NCI-H82 (cell line): ENCODE data around the gene PFKP.

Source experiments
- DNase-seq: peaks from one replicate; lab custom pipeline; 2025; lab: John Stamatoyannopoulos, UW

Gene PFKP

DNA sequence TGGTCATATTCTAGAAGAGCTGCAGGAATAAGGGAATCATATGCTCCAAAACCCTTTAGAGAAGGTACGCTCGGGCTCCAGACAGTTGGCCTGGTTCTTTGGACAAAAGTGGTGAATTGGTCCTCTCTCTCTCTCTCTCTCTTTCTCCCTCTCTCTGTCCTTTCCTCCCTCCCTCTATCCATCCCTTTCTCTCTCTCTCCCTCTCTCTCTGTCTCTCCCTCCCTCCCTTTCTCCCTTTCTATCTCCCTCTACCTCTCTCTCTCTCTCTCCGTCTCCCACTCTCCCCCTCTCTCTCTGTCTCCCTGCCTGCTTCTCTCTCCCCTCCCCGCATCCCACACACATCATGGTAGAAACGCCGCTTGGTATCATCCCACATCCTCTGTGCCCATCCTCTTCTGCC, 19.8 kb upstream of the PFKP start:
- DNase-seq: no peak

DNA sequence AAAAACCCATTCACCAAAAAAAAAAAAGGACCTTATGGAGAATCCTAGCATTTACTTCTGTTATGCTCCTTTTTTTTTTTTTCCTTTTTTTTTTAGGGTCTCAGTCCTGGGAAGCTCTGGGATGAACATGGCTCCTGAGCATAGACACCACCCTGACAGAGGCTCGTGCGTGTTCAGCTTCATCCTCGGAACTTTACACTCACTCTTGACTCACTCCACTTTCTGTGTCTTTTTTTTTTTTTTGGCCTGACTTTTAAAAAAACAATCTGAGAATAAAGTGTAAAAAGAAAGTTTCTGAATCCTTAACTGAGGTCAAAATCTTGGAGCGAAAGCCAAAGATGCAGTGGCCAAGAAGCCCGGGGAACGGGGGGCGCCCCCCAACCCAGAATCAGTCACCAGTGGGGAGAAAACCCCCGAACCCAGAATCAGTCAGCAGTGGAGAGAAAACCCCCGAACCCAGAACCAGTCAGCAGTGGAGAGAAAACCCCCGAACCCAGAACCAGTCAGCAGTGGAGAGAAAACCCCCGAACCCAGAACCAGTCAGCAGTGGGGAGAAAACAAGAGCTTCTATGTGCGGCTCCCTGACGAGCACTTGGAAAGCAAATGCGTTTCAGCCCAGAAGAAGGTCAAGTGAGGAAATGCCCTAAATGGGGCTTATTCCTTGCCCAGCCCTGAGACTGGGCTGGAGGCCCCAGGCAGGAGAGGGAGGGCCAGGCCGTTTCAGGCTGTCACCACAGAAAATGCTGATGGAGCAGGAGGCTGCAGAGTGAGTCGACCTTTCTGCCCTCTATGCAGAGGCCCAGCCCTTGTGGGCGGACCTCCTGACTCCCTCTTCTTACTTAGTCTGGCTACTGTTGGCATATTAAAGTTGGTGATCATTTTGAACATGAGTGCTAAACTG, 19.0 kb upstream of the PFKP start:
- DNase-seq: no peak

DNA sequence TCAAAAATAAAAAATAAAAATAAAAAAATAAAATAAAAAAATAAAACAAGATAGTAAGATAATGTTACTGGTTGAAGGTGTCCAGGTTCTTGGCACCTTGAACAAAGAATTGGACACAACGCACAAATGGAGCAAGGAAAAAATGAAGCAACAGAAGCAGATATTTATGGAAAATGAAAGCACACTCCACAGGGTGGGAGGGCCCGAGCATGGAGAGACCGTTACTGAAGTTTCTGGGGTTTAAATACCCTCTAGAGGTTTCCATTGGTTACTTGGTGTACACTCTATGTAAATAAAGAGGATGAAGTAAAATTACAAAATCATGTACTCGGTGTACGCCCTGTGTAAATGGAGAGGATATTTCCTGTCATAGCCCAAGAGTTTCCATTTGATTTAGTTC, 15.7 kb upstream of the PFKP start:
- no peak for DNase-seq

DNA sequence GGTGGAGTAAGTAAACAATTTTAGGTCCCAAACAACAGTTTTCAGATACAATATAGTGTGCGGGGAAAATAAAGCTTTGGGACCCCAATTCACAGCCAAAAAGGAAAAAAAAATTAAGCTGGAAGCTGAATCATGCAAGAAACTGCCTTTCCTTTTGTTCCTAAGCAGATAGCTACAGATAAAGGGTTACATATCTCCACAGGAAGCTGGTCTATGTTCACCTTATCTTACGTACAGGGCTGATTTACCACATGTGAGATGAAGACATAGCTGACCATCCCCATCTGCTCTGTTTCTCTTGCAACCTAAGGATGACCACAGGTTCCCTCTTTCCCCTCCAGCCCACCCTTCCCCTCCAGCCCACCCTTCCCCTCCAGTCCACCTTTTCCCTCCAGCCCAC, 14.2 kb upstream of the PFKP start:
- DNase-seq: no peak

DNA sequence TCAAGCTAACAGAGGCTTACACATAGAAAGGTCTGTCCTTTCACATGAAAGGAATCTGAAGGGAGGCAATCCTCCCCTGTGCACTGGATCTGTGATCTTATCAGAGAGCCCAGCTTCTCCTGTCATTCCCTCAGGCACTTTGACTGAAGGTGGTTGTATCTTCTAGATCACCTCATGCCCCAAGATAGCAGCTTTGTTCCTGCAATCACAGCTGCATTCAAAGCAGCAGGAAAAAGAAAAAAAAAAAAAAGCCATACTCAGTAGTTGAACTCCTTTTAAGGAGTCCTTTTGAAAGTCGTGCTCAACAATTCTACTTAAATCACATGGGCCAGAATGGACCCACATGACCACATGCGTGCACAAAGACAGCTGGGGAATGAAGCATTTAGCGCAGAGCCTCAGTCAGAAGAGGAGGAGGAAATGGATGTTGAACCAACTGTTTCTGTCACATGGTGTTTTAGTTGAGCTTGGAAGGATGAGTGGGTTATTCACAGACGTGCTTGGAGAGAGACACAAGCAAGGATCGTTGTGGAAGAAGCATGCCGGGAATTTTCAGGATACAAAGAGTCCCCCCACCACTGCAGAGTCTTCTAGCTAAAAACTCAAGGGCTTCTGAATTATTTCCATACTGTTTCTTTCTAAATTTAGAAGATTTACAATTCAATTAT, 13.0 kb upstream of the PFKP start:
- no peak for DNase-seq

- DNase-seq: no peak
Observed at GRCh38 chr10:3054851-3055199, 12.5 kb upstream of the PFKP start.

- DNase-seq: no peak
Observed at GRCh38 chr10:3056280-3057037, 10.9 kb upstream of the PFKP start.

DNA sequence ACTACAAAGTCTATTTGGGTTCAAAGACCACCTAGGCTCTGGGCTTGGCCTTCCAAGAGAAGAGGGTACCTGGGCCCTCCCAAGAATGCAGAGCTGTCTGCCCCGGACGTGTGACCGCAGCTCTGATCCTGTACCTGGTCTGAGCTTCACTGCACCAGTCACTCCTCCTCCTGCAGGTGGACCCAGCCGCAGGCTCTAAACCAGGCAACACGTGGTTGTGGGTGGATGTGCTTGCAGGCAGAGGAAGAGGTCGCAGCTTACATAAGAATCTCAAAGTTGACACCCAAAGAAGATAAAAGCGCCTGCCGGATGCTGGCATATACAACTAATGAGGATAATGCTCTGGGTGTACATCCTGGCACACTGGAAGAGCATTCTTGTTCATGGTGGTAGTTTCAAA, 9.4 kb upstream of the PFKP start:
- no peak for DNase-seq

DNA sequence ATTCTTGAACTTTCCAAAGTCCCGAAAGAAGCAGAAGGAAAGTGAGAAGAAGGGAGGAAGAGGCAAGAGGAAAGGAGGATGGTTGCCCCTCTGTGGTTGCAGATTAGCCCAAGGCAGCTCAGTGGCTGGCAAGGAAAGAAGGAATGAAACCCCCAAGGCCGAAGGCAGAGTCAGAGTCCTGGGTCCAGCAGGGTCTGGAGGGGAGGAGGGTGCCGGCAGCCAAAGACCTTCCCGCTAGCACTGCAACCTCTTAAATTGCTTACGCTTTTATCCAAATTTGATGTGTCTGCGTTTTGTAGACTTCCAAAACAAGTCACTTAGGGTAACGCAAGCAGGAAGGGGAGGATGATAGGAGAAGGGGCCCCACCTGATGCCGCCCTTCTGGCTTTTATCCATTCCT, 7.4 kb upstream of the PFKP start:
- no peak for DNase-seq

DNA sequence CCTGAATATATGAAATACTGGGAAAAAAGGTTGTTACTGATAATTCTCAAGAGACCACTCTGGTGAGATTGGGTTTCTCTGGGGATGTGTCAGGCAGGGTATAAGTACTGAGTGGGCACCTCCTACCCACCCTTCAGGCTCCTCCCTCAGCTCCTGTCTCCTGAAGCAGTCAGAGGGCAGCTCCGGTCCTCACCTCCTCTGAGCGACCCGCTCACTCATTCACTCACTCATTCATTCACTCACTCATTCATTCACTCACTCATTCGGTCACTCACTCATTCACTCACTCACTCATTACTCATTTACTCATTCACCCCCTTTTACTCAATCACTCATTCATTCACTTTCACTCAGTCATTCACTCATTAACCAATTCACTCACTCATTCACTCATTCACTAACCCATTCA, 6.9 kb upstream of the PFKP start:
- DNase-seq: peak; percentile 19

DNA sequence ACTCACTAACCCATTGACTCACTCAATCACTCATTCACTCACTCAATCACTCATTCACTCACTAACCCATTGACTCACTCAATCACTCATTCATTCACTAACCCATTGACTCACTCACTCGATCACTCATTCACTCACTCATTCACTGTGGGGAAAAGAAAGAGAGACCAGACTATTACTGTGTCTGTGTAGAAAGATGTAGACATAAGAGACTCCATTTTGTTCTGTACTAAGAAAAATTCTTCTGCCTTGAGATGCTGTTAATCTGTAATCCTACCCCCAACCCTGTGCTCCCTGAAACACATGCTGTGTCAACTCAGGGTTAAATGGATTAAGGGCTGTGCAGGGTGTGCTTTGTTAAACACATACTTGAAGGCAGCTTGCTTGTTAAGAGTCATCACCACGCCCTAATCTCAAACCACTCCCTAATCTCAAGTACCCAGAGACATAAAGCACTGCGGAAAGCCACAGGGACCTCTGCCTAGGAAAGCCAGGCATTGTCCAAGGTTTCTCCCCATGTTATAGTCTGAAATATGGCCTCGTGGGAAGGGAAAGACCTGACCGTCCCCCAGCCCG, 5.9 kb upstream of the PFKP start:
- DNase-seq: peak; percentile 90

DNA sequence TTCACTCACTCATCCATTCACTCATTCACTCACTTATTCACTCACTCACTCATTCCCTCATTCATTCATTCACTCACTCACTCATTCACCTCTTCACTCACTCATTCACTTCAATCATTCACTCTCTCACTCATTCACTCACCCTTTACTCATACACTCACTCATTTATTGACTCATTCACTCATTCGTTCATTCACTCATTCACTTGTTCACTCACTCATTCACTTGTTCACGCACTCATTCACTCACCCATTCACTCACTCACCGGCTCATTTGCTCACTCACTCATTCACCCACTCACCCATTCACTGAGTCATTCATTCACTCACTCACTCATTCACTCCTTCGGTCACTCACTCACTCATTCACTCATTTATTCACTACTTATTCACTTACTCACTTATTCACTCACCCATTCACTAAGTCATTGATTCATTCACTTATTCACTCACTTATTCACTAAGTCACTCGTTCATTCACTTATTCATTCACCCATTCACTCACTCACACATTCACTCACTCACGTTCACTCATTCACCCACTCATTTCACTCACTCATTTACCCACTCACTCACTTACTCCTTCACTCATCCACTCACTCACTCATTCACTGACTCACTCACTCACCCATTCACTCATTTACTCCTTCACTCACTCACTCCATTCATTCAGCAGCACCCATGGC, 4.7 kb upstream of the PFKP start:
- DNase-seq: no peak

DNA sequence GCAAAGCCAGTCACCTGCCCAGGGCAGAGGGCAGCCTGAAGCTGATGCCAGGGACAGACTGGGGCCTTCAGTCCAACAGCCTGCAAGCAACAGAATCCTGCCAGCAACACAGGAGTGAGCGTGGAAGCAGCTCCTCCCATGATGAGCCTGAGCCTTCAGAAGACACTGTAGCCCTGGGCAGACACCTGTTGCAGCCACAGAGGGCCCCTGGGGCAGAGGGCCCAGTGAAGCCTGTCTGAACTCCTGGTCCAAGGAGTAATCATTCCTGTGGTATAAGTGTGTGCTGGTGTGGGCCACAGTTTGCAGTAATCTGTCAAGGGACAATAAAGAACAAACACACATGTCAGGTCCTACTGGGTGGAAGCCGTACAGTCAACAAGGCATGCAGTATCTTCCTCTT, 2.9 kb upstream of the PFKP start:
- no peak for DNase-seq

DNA sequence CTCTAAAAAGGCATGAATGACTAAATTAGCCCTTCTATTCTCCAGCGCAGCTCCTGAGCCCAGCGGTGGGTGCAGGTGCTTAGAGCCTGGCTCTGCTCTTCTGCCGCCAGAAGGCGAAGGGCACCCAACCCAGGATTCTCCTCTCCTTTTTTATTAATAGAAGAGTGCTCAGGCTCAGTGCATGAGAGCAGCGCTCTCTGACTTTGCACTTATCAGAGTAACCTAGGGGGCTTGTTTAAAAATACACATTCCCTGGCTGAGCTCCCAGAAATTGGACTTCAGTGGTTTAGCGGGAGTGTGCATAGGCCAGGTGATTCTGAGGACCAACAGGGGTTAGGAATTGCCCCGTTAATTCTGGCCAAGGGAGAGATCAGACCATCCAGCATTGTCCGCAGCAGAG, 1.7 kb upstream of the PFKP start:
- no peak for DNase-seq

- no peak for DNase-seq
Observed at GRCh38 chr10:3066317-3067117, 831 bp upstream of the PFKP start.

- no peak for DNase-seq
Observed at GRCh38 chr10:3067859-3068179, 471 bp downstream of the PFKP start.

GRCh38 chr10:3068201-3068967, 1.0 kb downstream of the PFKP start:
- peak; percentile 50 for DNase-seq

DNA sequence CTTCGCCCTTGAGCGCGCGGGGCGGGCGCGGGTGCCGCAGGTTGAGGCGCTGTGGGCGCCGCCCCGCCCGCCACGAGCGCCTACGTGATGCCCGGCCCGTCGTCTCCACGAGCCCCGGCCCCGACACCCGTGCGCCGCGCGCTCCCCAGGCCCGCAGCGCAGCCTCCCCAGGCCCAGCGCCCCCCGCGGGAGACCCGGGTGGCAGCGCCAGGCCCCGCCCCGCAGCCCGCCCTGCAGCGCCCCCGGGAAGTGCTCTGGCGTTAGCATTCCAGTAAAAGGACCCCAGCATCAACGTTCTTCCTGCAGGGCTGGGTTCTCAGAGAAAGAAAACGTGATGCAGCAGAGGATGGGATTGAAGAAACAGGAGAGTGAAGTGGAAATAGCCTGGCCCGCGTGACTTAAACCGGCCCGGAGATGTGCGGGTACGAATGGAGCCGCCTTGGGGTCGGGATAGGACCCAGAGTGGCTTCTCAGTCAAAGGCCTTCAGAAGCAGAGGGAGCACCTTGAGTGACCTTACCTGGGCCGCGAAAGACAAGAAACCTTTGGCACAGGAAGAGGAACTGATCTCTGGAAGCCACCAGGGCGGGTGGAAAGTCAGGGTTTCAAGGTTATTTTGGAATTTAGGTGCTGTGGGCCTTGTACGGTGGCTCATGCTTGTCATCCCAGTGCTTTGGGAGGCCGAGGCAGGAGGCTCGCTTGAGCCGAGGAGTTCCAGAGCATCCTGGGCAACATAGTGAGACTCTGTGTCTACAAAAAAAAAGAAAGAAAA, 1.8 kb downstream of the PFKP start:
- peak; percentile 29 for DNase-seq

GRCh38 chr10:3069876-3070275, 2.5 kb downstream of the PFKP start:
- no peak for DNase-seq
